IMR-90 (cell line): ENCODE data around the gene PCED1B. TPM values are rescaled to one million over a fixed set of nuclear protein-coding genes. Genes with fewer than 3 reads are reported as not detected.

Experiments used
- ATAC-seq: fragments of 200-7000 bp; cut with Tn5 transposase; 2 replicates; pipeline ENCODE4 v1.9.1; 2020; ENCODE audit warnings: low read depth, mild to moderate bottlenecking, moderate library complexity
- BruUV-seq: library from RNA; stranded (reverse); fragments of 400-500 nt; replicated peaks from 2 replicates; lab custom pipeline; 2021; lab: Mats Ljungman, UMichigan
- CTCF ChIA-PET: fragments of 300-600 bp; formaldehyde crosslinking; extraction: SDS; loops from one replicate; lab custom pipeline; 2021; ENCODE audit warnings: antibody characterized with exemption; lab: Yijun Ruan, JAX
- POLR2A ChIA-PET: fragments of 300-600 bp; sonication (Branson Sonifier 250); formaldehyde crosslinking; loops from one replicate; lab custom pipeline; 2022; ENCODE audit warnings: antibody characterized with exemption; ENCODE audit not compliant: unreplicated experiment; lab: Charles Lee
- DNase-seq: peaks from one replicate; pipeline ENCODE4 v3.0.0; 2013
- H2AFZ ChIP-seq: replicated peaks from 2 replicates; pipeline ENCODE3; 2013; ENCODE audit warnings: low read length, mild to moderate bottlenecking; ENCODE audit not compliant: poor library complexity
- H2AK5ac ChIP-seq: 2 replicates; pipeline ENCODE4 v1.6.1; 2013; ENCODE audit warnings: low read depth, low read length, inconsistent platforms
- H2AK9ac ChIP-seq: replicated peaks from 2 replicates; pipeline ENCODE3; 2013; ENCODE audit warnings: mild to moderate bottlenecking, low read depth, low read length, moderate library complexity; ENCODE audit not compliant: poor library complexity
- H2BK120ac ChIP-seq: 2 replicates; pipeline ENCODE4 v1.6.1; 2013; ENCODE audit warnings: low read depth, low read length, inconsistent platforms
- H2BK15ac ChIP-seq: 3 replicates; pipeline ENCODE4 v1.6.1; 2013; ENCODE audit warnings: low read depth, low read length, inconsistent platforms
- H2BK20ac ChIP-seq: 2 replicates; pipeline ENCODE4 v1.6.1; 2013; ENCODE audit warnings: low read depth, mild to moderate bottlenecking, inconsistent platforms, low read length, moderate library complexity
- H2BK5ac ChIP-seq: 2 replicates; pipeline ENCODE4 v1.6.1; 2013; ENCODE audit warnings: mild to moderate bottlenecking, low read depth, low read length, inconsistent platforms; ENCODE audit not compliant: poor library complexity, severe bottlenecking
- H3K14ac ChIP-seq: replicated peaks from 2 replicates; pipeline ENCODE4 v1.6.1; 2013; ENCODE audit warnings: low read depth, low read length, inconsistent platforms
- H3K18ac ChIP-seq: 2 replicates; pipeline ENCODE4 v1.6.1; 2013; ENCODE audit warnings: low read depth, low read length, control low read depth
- H3K23ac ChIP-seq: 2 replicates; pipeline ENCODE4 v1.6.1; 2013; ENCODE audit warnings: low read depth, low read length, inconsistent platforms
- H3K27ac ChIP-seq: 2 replicates; pipeline ENCODE4 v1.5.1; 2013; ENCODE audit warnings: mild to moderate bottlenecking, control low read depth, low read length; ENCODE audit not compliant: insufficient read depth
- H3K27me3 ChIP-seq: 2 replicates; pipeline ENCODE4 v1.6.1; 2013; ENCODE audit warnings: low read length; ENCODE audit not compliant: control insufficient read depth, insufficient read depth
- H3K36me3 ChIP-seq: 2 replicates; pipeline ENCODE4 v1.6.1; 2013; ENCODE audit warnings: low read length, mixed read lengths; ENCODE audit not compliant: control insufficient read depth, insufficient read depth
- H3K4ac ChIP-seq: 2 replicates; pipeline ENCODE4 v1.6.1; 2013; ENCODE audit warnings: low read depth, low read length, inconsistent platforms
- H3K4me1 ChIP-seq: 2 replicates; pipeline ENCODE4 v1.6.1; 2013; ENCODE audit warnings: low read length, mixed read lengths; ENCODE audit not compliant: control insufficient read depth, insufficient read depth
- H3K4me2 ChIP-seq: 2 replicates; pipeline ENCODE4 v1.6.1; 2013; ENCODE audit warnings: low read depth, mild to moderate bottlenecking, control low read depth, low read length, moderate library complexity
- H3K4me3 ChIP-seq: 2 replicates; pipeline ENCODE4 v1.5.1; 2013; ENCODE audit warnings: low read depth, mild to moderate bottlenecking, control low read depth, low read length, moderate library complexity; ENCODE audit not compliant: insufficient read depth
- H3K56ac ChIP-seq: 2 replicates; pipeline ENCODE4 v1.6.1; 2013; ENCODE audit warnings: low read length, inconsistent platforms; ENCODE audit not compliant: insufficient read depth; ENCODE audit errors: extremely low read depth
- H3K79me1 ChIP-seq, 2 experiments: 2 replicates each; pipeline ENCODE4 v1.6.1; 2013; ENCODE audit warnings: low read length in 2 of 2, inconsistent platforms in 1 of 2, low read depth in 1 of 2
- H3K9ac ChIP-seq: 2 replicates; pipeline ENCODE4 v1.6.1; 2013; ENCODE audit warnings: low read depth, low read length, control low read depth
- H3K9me1 ChIP-seq: 2 replicates; pipeline ENCODE4 v1.6.1; 2013; ENCODE audit warnings: low read length, inconsistent platforms; ENCODE audit not compliant: insufficient read depth
- H3K9me3 ChIP-seq: 2 replicates; pipeline ENCODE4 v1.6.1; 2013; ENCODE audit warnings: low read length; ENCODE audit not compliant: control insufficient read depth, insufficient read depth
- H4K20me1 ChIP-seq: 2 replicates; pipeline ENCODE4 v1.6.1; 2013; ENCODE audit warnings: low read length, inconsistent platforms; ENCODE audit not compliant: insufficient read depth
- H4K5ac ChIP-seq: 2 replicates; pipeline ENCODE4 v1.6.1; 2013; ENCODE audit warnings: mild to moderate bottlenecking, low read depth, low read length, control low read depth
- H4K8ac ChIP-seq, 2 experiments: 2 replicates each; pipeline ENCODE4 v1.6.1; 2013; ENCODE audit warnings: low read depth in 2 of 2, low read length in 2 of 2, control low read depth in 1 of 2, inconsistent platforms in 1 of 2
- H4K91ac ChIP-seq: 2 replicates; pipeline ENCODE4 v1.6.1; 2013; ENCODE audit warnings: low read depth, low read length, inconsistent platforms; ENCODE audit not compliant: insufficient read depth
- BHLHE40 ChIP-seq: fragments of 150-350 bp; IDR thresholded peaks from 2 replicates; pipeline ENCODE4 v1.6.1; 2016; ENCODE audit warnings: mild to moderate bottlenecking, low read depth, low read length
- CEBPB ChIP-seq: IDR thresholded peaks from 2 replicates; pipeline ENCODE4 v1.6.1; 2012; ENCODE audit warnings: low read depth, low read length, improper control_type of control experiment
- CTCF ChIP-seq: conservative IDR thresholded peaks from 2 replicates; pipeline ENCODE4 v1.5.1; 2012; ENCODE audit warnings: mild to moderate bottlenecking, low read depth, low read length, improper control_type of control experiment
- FOS ChIP-seq: fragments of 150-350 bp; IDR thresholded peaks from 2 replicates; pipeline ENCODE4 v1.6.1; 2016; ENCODE audit warnings: low read depth, low read length
- NFE2L2 ChIP-seq: fragments of 150-350 bp; IDR thresholded peaks from 2 replicates; pipeline ENCODE4 v1.6.1; 2016; ENCODE audit warnings: low read depth, mild to moderate bottlenecking, low read length
- RAD21 ChIP-seq: IDR thresholded peaks from 2 replicates; pipeline ENCODE4 v1.6.1; 2012; ENCODE audit warnings: low read length, improper control_type of control experiment
- RFX5 ChIP-seq: IDR thresholded peaks from 2 replicates; pipeline ENCODE4 v1.8.0; 2012; ENCODE audit warnings: low read depth, mild to moderate bottlenecking, low read length, moderate library complexity
- USF2 ChIP-seq: fragments of 150-350 bp; IDR thresholded peaks from 2 replicates; pipeline ENCODE4 v1.6.1; 2017; ENCODE audit warnings: mild to moderate bottlenecking, antibody characterized with exemption, low read length, low read depth
- WGBS, 2 experiments: methylation state at CpG; one replicate each; pipeline versions ENCODE4 v1.1.5 to v1.1.7; 2013; ENCODE audit warnings: missing lambda C conversion rate in 2 of 2; ENCODE audit not compliant: insufficient read length in 1 of 2; ENCODE audit errors: extremely low coverage in 2 of 2; 5-methylcytosine and 5-hydroxymethylcytosine counted together
- dilution Hi-C: fragments of 300-500 bp; cut with HindIII; formaldehyde crosslinking; loops from one replicate; pipeline ENCODE4 v1.14.3; 2018; ENCODE audit warnings: low sequenced_read_pairs; ENCODE audit not compliant: unreplicated experiment
- in situ Hi-C: fragments of 300-500 bp; cut with MboI; formaldehyde crosslinking; loops from 3 replicates; pipeline ENCODE4 v1.14.3; 2019; ENCODE audit warnings: low sequenced_read_pairs, inconsistent platforms, mixed read lengths
- intact Hi-C: fragments of 100-400 bp; cut with micrococcal nuclease; formaldehyde crosslinking; loops from 2 replicates; pipeline ENCODE4 v1.10.0; 2022
- polyA plus RNA-seq, 3 experiments: library from polyadenylated mRNA; depleted of rRNA; stranded (reverse); fragments of >200 nt; gene quantifications; 2 replicates each; pipeline ENCODE4 v1.2.3, GENCODE V29; 2012; ENCODE audit warnings: low replicate concordance in 1 of 3
- total RNA-seq: library from RNA; depleted of rRNA; stranded (reverse); fragments of >200 nt; gene quantifications from 2 replicates; pipeline ENCODE4 v1.2.3, GENCODE V29; 2012
- TF ChIP-seq, protein P1 (sequence below): fragments of 150-350 bp; IDR thresholded peaks from 2 replicates; pipeline ENCODE4 v1.6.1; 2016; ENCODE audit warnings: low read depth, mild to moderate bottlenecking, low read length, moderate library complexity, borderline replicate concordance

PCED1B gene
- total and polyA plus RNA-seq, 2 of the 4 experiments (the other 2 are of a cell fraction) = 0.36 to 2.6 TPM

DNA sequence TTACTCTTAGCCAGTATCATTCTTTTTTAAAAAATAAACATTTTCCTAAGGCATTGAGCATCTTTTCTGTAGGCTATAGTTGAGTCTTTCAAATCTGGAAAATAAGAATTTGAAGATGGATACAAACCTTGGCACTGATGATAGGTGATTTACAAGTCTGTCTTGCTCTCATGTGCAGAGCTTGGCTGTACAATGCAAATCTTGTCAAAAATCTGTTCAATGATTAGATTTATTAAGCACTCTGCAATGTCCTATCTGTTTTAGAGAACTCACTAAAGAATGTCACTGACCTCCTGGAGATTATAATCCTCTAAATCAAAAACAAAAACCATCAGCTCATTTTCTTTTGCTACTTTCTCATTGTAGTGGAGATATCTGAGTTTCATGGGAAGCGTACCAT is 43.2 kb downstream of the PCED1B start:
- no peak overlapping the region for H2BK15ac ChIP-seq
- H4K8ac ChIP-seq = no peak overlapping the region
- no peak overlapping the region for H3K9ac ChIP-seq
- H2AK9ac ChIP-seq = no peak overlapping the region
- CTCF ChIA-PET = interaction anchor here (0.7 to 1.2 kb wide), 2 partner anchors 15 to 26 kb away, joined by 3 read pairs; no protein-coding TSS in a partner anchor
- H3K23ac ChIP-seq = peak overlapping the region; percentile 39; the same call in 1 of the 2 replicates
- no peak overlapping the region for H4K91ac ChIP-seq
- no peak overlapping the region for H2BK20ac ChIP-seq
- no peak overlapping the region for H3K14ac ChIP-seq
- H3K4me3 ChIP-seq = no peak overlapping the region
- H4K5ac ChIP-seq = no peak overlapping the region; the same call in 1 of the 2 replicates
- H2AK5ac ChIP-seq = no peak overlapping the region
- POLR2A ChIA-PET = no interaction called here
- TF ChIP-seq USF2 (no peak), FOS (no peak), CTCF (no peak), CEBPB (no peak), RAD21 (no peak), NFE2L2 (no peak), RFX5 (no peak), BHLHE40 (no peak)
- TF ChIP-seq, protein P1, sequence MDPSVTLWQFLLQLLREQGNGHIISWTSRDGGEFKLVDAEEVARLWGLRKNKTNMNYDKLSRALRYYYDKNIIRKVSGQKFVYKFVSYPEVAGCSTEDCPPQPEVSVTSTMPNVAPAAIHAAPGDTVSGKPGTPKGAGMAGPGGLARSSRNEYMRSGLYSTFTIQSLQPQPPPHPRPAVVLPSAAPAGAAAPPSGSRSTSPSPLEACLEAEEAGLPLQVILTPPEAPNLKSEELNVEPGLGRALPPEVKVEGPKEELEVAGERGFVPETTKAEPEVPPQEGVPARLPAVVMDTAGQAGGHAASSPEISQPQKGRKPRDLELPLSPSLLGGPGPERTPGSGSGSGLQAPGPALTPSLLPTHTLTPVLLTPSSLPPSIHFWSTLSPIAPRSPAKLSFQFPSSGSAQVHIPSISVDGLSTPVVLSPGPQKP = no peak
- H3K27ac ChIP-seq = no peak overlapping the region
- no peak overlapping the region for H2AFZ ChIP-seq
- no peak overlapping the region for H2BK120ac ChIP-seq
- no peaks in the 10 kb centered on the region for H3K9me1 ChIP-seq
- ATAC-seq (no peak), DNase-seq (no peak)
- H3K18ac ChIP-seq = peak overlapping the region; percentile 29; the same call in 1 of the 2 replicates
- no peaks in the 10 kb centered on the region for H3K36me3 ChIP-seq
- no peak overlapping the region for H3K4me2 ChIP-seq
- H4K20me1 ChIP-seq = no peaks in the 10 kb centered on the region
- no peaks in the 10 kb centered on the region for H3K27me3 ChIP-seq
- dilution Hi-C loops = no loop called here
- H3K56ac ChIP-seq = no peak overlapping the region
- no peaks in the 10 kb centered on the region; the same call in 1 of the 2 replicates for H3K4me1 ChIP-seq
- no CpG with 5 or more reads among the region's 1 CpG for WGBS, 2 experiments
- no peaks in the 10 kb centered on the region for H3K9me3 ChIP-seq
- no TSS peak for BruUV-seq
- H3K79me1 ChIP-seq = no peaks in the 10 kb centered on the region
- intact Hi-C loops = no loop called here
- no peak overlapping the region for H2BK5ac ChIP-seq
- in situ Hi-C loops = no loop called here
- no peak overlapping the region for H3K4ac ChIP-seq
